ENCODE data around the gene RRP1.
"Not testable (repeated sequence)": the region's sequence is repeated elsewhere in the genome, so short reads cannot be mapped to it uniquely, and the experiment has no call there.

Gene RRP1

GRCh38 chr21:43819511-43820405, 30.4 kb downstream of the RRP1 start:
- no peak for DNase-seq

GRCh38 chr21:43820466-43820865, 31.1 kb downstream of the RRP1 start:
- DNase-seq = no peak

- DNase-seq = not testable (repeated sequence)
Measured at GRCh38 chr21:43822166-43822565, 32.8 kb downstream of the RRP1 start.

- DNase-seq = not testable (repeated sequence)
Measured at GRCh38 chr21:43822741-43823140, 33.4 kb downstream of the RRP1 start.

- DNase-seq = peak in 1 of 2 experiments; percentile 16
Measured at GRCh38 chr21:43824333-43825241, 35.2 kb downstream of the RRP1 start.

GRCh38 chr21:43825242-43825935, 36.0 kb downstream of the RRP1 start:
- no peak for DNase-seq

GRCh38 chr21:43825936-43826622, 36.7 kb downstream of the RRP1 start:
- DNase-seq = no peak

GRCh38 chr21:43826623-43826974, 37.2 kb downstream of the RRP1 start:
- no peak for DNase-seq

GRCh38 chr21:43827015-43827611, 37.7 kb downstream of the RRP1 start:
- DNase-seq = peak in 1 of 2 experiments; percentile 56

- no peak for DNase-seq
Measured at GRCh38 chr21:43829161-43829560, 39.8 kb downstream of the RRP1 start.

GRCh38 chr21:43829575-43830119, 40.3 kb downstream of the RRP1 start:
- no peak for DNase-seq

GRCh38 chr21:43832158-43832550, 42.8 kb downstream of the RRP1 start:
- no peak for DNase-seq

GRCh38 chr21:43832648-43833047, 43.3 kb downstream of the RRP1 start:
- DNase-seq = no peak

GRCh38 chr21:43834146-43834905, 44.9 kb downstream of the RRP1 start:
- DNase-seq = no peak

GRCh38 chr21:43835050-43835449, 45.7 kb downstream of the RRP1 start:
- no peak for DNase-seq

- no peak for DNase-seq
Measured at GRCh38 chr21:43835861-43836260, 46.5 kb downstream of the RRP1 start.

- no peak for DNase-seq
Measured at GRCh38 chr21:43836616-43837015, 47.2 kb downstream of the RRP1 start.

- no peak for DNase-seq
Measured at GRCh38 chr21:43840259-43840658, 50.9 kb downstream of the RRP1 start.

- DNase-seq = no peak
Measured at GRCh38 chr21:43842742-43843141, 53.4 kb downstream of the RRP1 start.

GRCh38 chr21:43844906-43845305, 55.5 kb downstream of the RRP1 start:
- not testable (repeated sequence) for DNase-seq

GRCh38 chr21:43845386-43845785, 56.0 kb downstream of the RRP1 start:
- no peak for DNase-seq
